Heart right ventricle (tissue), 16 donors: Measurements from ENCODE around the gene KLK13. TPM values are rescaled to one million over a fixed set of nuclear protein-coding genes. Genes with fewer than 3 reads are reported as not detected.

Experiments used
- ATAC-seq, 8 donors: fragments of 200-7000 bp; cut with Tn5 transposase; one replicate each; pipeline ENCODE4 v1.9.1; 2020; ENCODE audit warnings: mild to moderate bottlenecking in 8 of 8, moderate library complexity in 8 of 8, moderate number of reproducible peaks in 1 of 8
- DNase-seq, 2 donors: peaks; one replicate each; pipeline ENCODE4 v3.0.0-alpha.2; 2020
- H3K27ac ChIP-seq, 10 donors: fragments of 200-600 bp; sonication (generic) in 2 of 10; one replicate each; pipeline versions ENCODE4 v1.5.0 to v1.8.0; 2020 to 2022; ENCODE audit warnings: mild to moderate bottlenecking in 3 of 10
- H3K27me3 ChIP-seq, 7 donors: fragments of 200-600 bp; one replicate each; pipeline ENCODE4 v1.8.0; 2021 to 2022; ENCODE audit warnings: mild to moderate bottlenecking in 2 of 7
- H3K36me3 ChIP-seq, 9 donors: fragments of 200-600 bp; sonication (generic) in 1 of 9; one replicate each; pipeline versions ENCODE4 v1.5.0 to v1.8.0; 2020 to 2022; ENCODE audit warnings: mild to moderate bottlenecking in 2 of 9
- H3K4me1 ChIP-seq, 9 donors: fragments of 200-600 bp; sonication (generic) in 1 of 9; one replicate each; pipeline versions ENCODE4 v1.5.0 to v1.8.0; 2020 to 2022; ENCODE audit warnings: mild to moderate bottlenecking in 4 of 9
- H3K4me3 ChIP-seq, 10 donors: fragments of 200-600 bp; sonication (generic) in 2 of 10; one replicate each; pipeline versions ENCODE4 v1.5.0 to v1.8.0; 2020 to 2022; ENCODE audit warnings: mild to moderate bottlenecking in 7 of 10, moderate library complexity in 2 of 10
- H3K9me3 ChIP-seq, 11 donors: fragments of 200-600 bp in 10 of 11; sonication (generic) in 2 of 11; one replicate each; pipeline versions ENCODE4 v1.5.0 to v1.8.0; 2013 to 2022; ENCODE audit warnings: mild to moderate bottlenecking in 2 of 11, control low read depth in 1 of 11, moderate library complexity in 1 of 11
- CTCF ChIP-seq, 9 donors: fragments of 200-600 bp; sonication (generic) in 2 of 9; IDR thresholded peaks; one replicate each; pipeline versions ENCODE4 v1.5.0 to v1.8.0; 2021 to 2022; ENCODE audit warnings: antibody characterized with exemption in 9 of 9, mild to moderate bottlenecking in 5 of 9, moderate library complexity in 1 of 9
- WGBS, 2 donors: extraction: QIAGEN DNeasy Blood & Tissue Kit; methylation state at CpG; one replicate each; pipeline ENCODE4 v1.1.7; 2013; ENCODE audit warnings: inconsistent platforms in 1 of 2; 5-methylcytosine and 5-hydroxymethylcytosine counted together
- intact Hi-C, 10 donors: fragments of 100-400 bp; cut with DNase I; formaldehyde crosslinking; loops; one replicate each; pipeline versions ENCODE4 v1.11.1 to v1.14.2; 2022
- polyA plus RNA-seq, 2 donors: library from polyadenylated mRNA; stranded (reverse); fragments of 200-250 nt; gene quantifications; one replicate each; pipeline ENCODE4 v1.2.3, GENCODE V29; 2013
- total RNA-seq, 10 donors: library from RNA; stranded (reverse); fragmentation: NEBNext Ultra II Directional in 3 of 10; extraction: Animal tissue kit (Norgen Biotek cat#: 25700) in 3 of 10; gene quantifications; one replicate each; pipeline versions ENCODE4 v1.2.1 to v1.2.4, GENCODE V29; 2021 to 2023
- donor health status: Arrhythmogenic right ventricular cardiomyopathy.
- donor health status: ischemic (EF 13 %, LVEDD 7.1; RV severe dilation, severe dysfunction).
- donor health status: healthy with polysubstance abuse.
- donor health status: DM: no; HTN: yes; CAD: no.
- donor health status: DM: no; HTN: no; CAD: no.
- donor health status: ischemic (EF 25% LVEDD 6.9; RV normal size, moderate dysfunction).
- donor health status: ischemic (EF 25% LVEDD 5.7; RV mildly dilated, moderate dysfunction).
- donor health status: healthy.
- donor health status: DM: yes; HTN: yes; CAD: no.
- donor health status: Ischemic cardiomyopathy.
- donor health status: ischemic (EF 35%, LVEDD 5.7; RV mildly dilated, moderate dysfunction).
- donor health status: nonischemic (EF 11% LVEDD 7.7; RV severe dilation, severe dysfunction).
- donor health status: DM: yes; HTN: yes; CAD: no.
- donor health status: PGD.
- donor health status: ischemic (EF 29% LVEDD 5.4; RV normal size, mild dysfunction).
- donor health status: nonischemic (EF 23%, LVEDD 6.1; RV moderate dilation, normal function).

The KLK13 gene
- total and polyA plus RNA-seq, 12 donors = 0.32 to 1.3 TPM; not detected in 10

DNA sequence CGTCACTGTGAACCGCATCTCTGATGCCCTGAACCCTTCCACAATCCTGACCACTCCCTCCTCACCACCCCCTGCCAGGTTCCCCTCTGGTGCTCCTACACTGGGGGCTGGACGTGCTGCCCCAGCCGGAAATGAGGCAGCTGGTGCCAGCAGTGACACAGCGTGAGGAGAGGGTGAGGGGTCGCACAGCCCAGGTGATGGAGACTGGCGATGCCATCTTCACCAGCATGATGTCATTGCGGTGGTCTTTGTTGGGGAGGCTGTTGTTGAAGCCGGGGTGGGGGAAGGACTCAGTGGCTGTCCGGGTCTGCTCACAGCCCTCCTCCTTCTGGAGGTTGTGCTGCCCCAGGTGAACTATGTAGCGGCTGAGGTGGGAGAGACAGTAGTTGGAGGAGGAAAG lies 40.9 kb downstream of the KLK13 start:
- no peak for ATAC-seq
- no peak for TF ChIP-seq CTCF (IDR thresholded peaks at IDR 0.05)
- H3K27me3 ChIP-seq = peaks cover 6 to 78% (median 49%) of the 10 kb centered on the region in 7 donors

GRCh38 chr19:51022526-51022925 lies 42.4 kb downstream of the KLK13 start:
- Histone ChIP-seq H3K36me3 (no peaks in the 10 kb centered on the region), H3K9me3 (no peaks in the 10 kb centered on the region), H3K27me3 (peaks cover 16 to 78% (median 59%) of the 10 kb centered on the region in 7 donors), H3K27ac (no peak overlapping the region), H3K4me3 (no peak overlapping the region), H3K4me1 (peaks cover 0 to 37% (median 24%) of the 10 kb centered on the region in 9 donors)
- no peak for TF ChIP-seq CTCF (IDR thresholded peaks at IDR 0.05)
- intact Hi-C loops = loop anchor here in 7 of 10 donors (1.0 to 10.0 kb wide), 6 partner anchors 73 to 152 kb away; no protein-coding TSS in a partner anchor
- 61 to 65% methylated on average over 14 of the region's 14 CpGs for WGBS, 2 donors
- ATAC-seq = no peak
- no peak for DNase-seq

More for the DNA sequence above, 40.9 kb downstream of the KLK13 start:
- Histone ChIP-seq H3K4me1 (peaks cover 0 to 29% (median 12%) of the 10 kb centered on the region in 9 donors), H3K9me3 (no peaks in the 10 kb centered on the region), H3K36me3 (no peaks in the 10 kb centered on the region), H3K4me3 (no peak overlapping the region), H3K27ac (no peak overlapping the region)
- intact Hi-C loops = loop anchor here in 7 of 10 donors (5.0 to 10.0 kb wide), 5 partner anchors 73 to 151 kb away; no protein-coding TSS in a partner anchor
- 64 to 70% methylated on average over 11 of the region's 11 CpGs for WGBS, 2 donors
- no peak for DNase-seq

- peak overlapping the region in 1 of 10 donors; percentile 14 for H3K27ac ChIP-seq
- peak; percentile 44 to 80 (median 71) for TF ChIP-seq CTCF (IDR thresholded peaks at IDR 0.05)
- peaks cover 23 to 80% (median 67%) of the 10 kb centered on the region in 7 donors for H3K27me3 ChIP-seq
- no peak overlapping the region for H3K4me3 ChIP-seq
- no peaks in the 10 kb centered on the region for H3K36me3 ChIP-seq
- intact Hi-C loops = loop anchor here (1.0 to 10.0 kb wide), 8 partner anchors 74 to 154 kb away; no protein-coding TSS in a partner anchor
- peak in 1 of 2 donors; percentile 13 for DNase-seq
- peaks cover 0 to 40% (median 32%) of the 10 kb centered on the region in 9 donors for H3K4me1 ChIP-seq
- 36 to 37% methylated on average over 7 of the region's 7 CpGs for WGBS, 2 donors
- peak in 7 of 8 donors; percentile 16 to 59 (median 46) for ATAC-seq
- H3K9me3 ChIP-seq = no peaks in the 10 kb centered on the region
These were observed 43.8 kb downstream of the KLK13 start for GRCh38 chr19:51020988-51021651.

DNA sequence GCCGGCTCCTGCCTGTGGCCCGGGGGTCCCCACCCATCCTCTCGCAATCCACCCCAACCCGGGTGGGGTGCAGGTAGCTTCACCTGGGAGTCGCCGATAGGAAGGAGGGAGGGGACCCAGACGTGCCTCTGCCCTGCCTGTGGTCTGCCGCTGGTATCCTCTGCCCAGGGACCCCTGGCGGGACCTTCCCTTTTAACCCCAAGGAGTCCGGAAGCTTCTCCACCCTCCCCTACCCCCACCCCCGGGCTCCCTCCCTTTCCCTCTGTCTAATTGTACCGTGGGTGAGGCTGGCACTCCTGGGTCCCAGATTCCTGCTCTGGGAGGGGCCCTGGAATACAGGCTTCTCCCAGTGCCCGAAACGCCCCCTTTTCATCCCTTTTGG lies 45.4 kb downstream of the KLK13 start, which contains the start of gene KLK10:
Gene KLK10 (minus strand): TSS at position 166 of the 382 bp plus-strand sequence. CDS start 579 bp downstream, outside the sequence.
- Histone ChIP-seq H3K9me3 (no peaks in the 10 kb centered on the region), H3K4me3 (peak within 1 kb of the TSS; percentile 8 to 60 (median 41)), H3K36me3 (no peaks in the 10 kb centered on the region), H3K27ac (no peak within 1 kb of the TSS), H3K27me3 (peaks cover 23 to 80% (median 68%) of the 10 kb centered on the region in 7 donors), H3K4me1 (peaks cover 0 to 37% (median 28%) of the 10 kb centered on the region in 9 donors)
- DNase-seq (no peak), ATAC-seq (peak in 1 of 8 donors; percentile 9)
- intact Hi-C loops = loop anchor here in 3 of 10 donors (5.0 to 10.0 kb wide), 2 partner anchors 85 to 153 kb away; no protein-coding TSS in a partner anchor
- TF ChIP-seq CTCF (IDR thresholded peaks at IDR 0.05) = no peak
- WGBS, 2 donors = 2 to 5% methylated on average over 13 to 14 of the region's 14 CpGs
